Natural killer cell (primary cell): ENCODE results near the gene CHCHD4. TPM values are rescaled to one million over a fixed set of nuclear protein-coding genes. Genes with fewer than 3 reads are reported as not detected.
A peak's percentile ranks its signal among the peaks of the same experiment; 100 is the strongest.

ENCODE experiments used
- ATAC-seq, 3 donors: fragments of 150-1000 bp in 2 of 3; fragments of 200-7000 bp in 1 of 3; cut with Tn5 transposase; 1 replicate in 1 of 3; 2 replicates in 2 of 3; pipeline ENCODE4 v1.10.0; 2021; ENCODE audit warnings: mild to moderate bottlenecking in 2 of 3, moderate library complexity in 2 of 3
- DNase-seq, 2 donors: peaks; one replicate each; pipeline versions ENCODE4 v3.0.0 to v3.0.0-alpha.2; 2013 to 2021; ENCODE audit warnings: mixed read lengths in 1 of 2
- H3K27ac ChIP-seq: one replicate; pipeline ENCODE4 v1.5.1; 2013; ENCODE audit warnings: mild to moderate bottlenecking, low read length
- H3K27me3 ChIP-seq: one replicate; pipeline ENCODE4 v1.6.1; 2013; ENCODE audit warnings: low read length; ENCODE audit not compliant: control insufficient read depth, insufficient read depth
- H3K36me3 ChIP-seq: one replicate; pipeline ENCODE4 v1.6.1; 2013; ENCODE audit warnings: low read length; ENCODE audit not compliant: control insufficient read depth, insufficient read depth
- H3K4me1 ChIP-seq: one replicate; pipeline ENCODE4 v1.6.1; 2013; ENCODE audit warnings: low read length; ENCODE audit not compliant: control insufficient read depth, insufficient read depth
- H3K4me3 ChIP-seq: one replicate; pipeline ENCODE4 v1.5.1; 2013; ENCODE audit warnings: low read length
- H3K9me3 ChIP-seq: one replicate; pipeline ENCODE4 v1.6.1; 2013; ENCODE audit warnings: low read length; ENCODE audit not compliant: control insufficient read depth, insufficient read depth
- H3K27ac Mint-ChIP-seq, 2 donors: one replicate each; pipeline ENCODE4 v1.8.0; 2022; ENCODE audit warnings: mild to moderate bottlenecking in 2 of 2, mixed read lengths in 2 of 2, moderate library complexity in 1 of 2
- H3K27me3 Mint-ChIP-seq, 2 donors: one replicate each; pipeline ENCODE4 v1.8.0; 2022; ENCODE audit warnings: low read depth in 2 of 2, mixed read lengths in 2 of 2
- H3K36me3 Mint-ChIP-seq: one replicate; pipeline ENCODE4 v1.8.0; 2022; ENCODE audit warnings: mixed read lengths
- H3K4me1 Mint-ChIP-seq, 2 donors: one replicate each; pipeline ENCODE4 v1.8.0; 2022; ENCODE audit warnings: mixed read lengths in 2 of 2
- H3K4me3 Mint-ChIP-seq: one replicate; pipeline ENCODE4 v1.8.0; 2022; ENCODE audit warnings: mild to moderate bottlenecking, moderate library complexity, mixed read lengths
- H3K9me3 Mint-ChIP-seq, 2 donors: one replicate each; pipeline ENCODE4 v1.8.0; 2022; ENCODE audit warnings: mixed read lengths in 2 of 2
- CTCF ChIP-seq: fragments of 200-600 bp; IDR thresholded peaks from one replicate; pipeline ENCODE4 v1.8.0; 2022; ENCODE audit warnings: antibody characterized with exemption
- whole genome bisulfite sequencing: methylation state at CpG from one replicate; pipeline ENCODE4 v1.1.7; 2013; ENCODE audit warnings: missing lambda C conversion rate; ENCODE audit not compliant: insufficient coverage; 5-methylcytosine and 5-hydroxymethylcytosine counted together
- intact Hi-C: fragments of 100-400 bp; cut with micrococcal nuclease; formaldehyde crosslinking; loops from one replicate; pipeline ENCODE4 v1.14.2; 2022
- total RNA-seq, 4 donors: library from RNA; stranded (reverse); fragments of 120-200 nt in 1 of 4; gene quantifications; one replicate each; pipeline versions ENCODE4 v1.2.3 to v1.2.4, GENCODE V29; 2013 to 2022

Gene CHCHD4
- total RNA-seq, 3 donors from 2014 or later (not counting 1 experiment from before 2014, with no cell fraction given), result 2.1 to 4.3 (median 3.4) TPM

- WGBS, result 93% methylated on average over 2 of the region's 2 CpGs
- Mint-ChIP-seq H3K36me3 (peaks cover 6% of the 10 kb centered on the region), H3K27me3 (no peaks in the 10 kb centered on the region), H3K4me3 (no peak overlapping the region), H3K9me3 (no peaks in the 10 kb centered on the region), H3K4me1 (peaks cover 47 to 48% of the 10 kb centered on the region in 2 donors), H3K27ac (peak overlapping the region; percentile 95 to 100)
- H3K4me3 ChIP-seq, result no peak overlapping the region
- peaks cover 47% of the 10 kb centered on the region for H3K4me1 ChIP-seq
- H3K27ac ChIP-seq, result peak overlapping the region; percentile 97
- no peak for DNase-seq
- no peaks in the 10 kb centered on the region for H3K9me3 ChIP-seq
- no peak for ATAC-seq
- peaks cover 32% of the 10 kb centered on the region for H3K36me3 ChIP-seq
- intact Hi-C loops, result loop anchor here (5.0 to 10.0 kb wide), 2 partner anchors 1128 to 1654 kb away; partner anchors contain the start of gene ANKRD28
- TF ChIP-seq CTCF, result no peak
- H3K27me3 ChIP-seq, result no peaks in the 10 kb centered on the region
These were observed 16.0 kb upstream of the CHCHD4 start for GRCh38 chr3:14140668-14141067.

- peak overlapping the region; percentile 69 to 95 for H3K27ac Mint-ChIP-seq
These were observed 15.1 kb upstream of the CHCHD4 start for GRCh38 chr3:14139771-14140170.

GRCh38 chr3:14138878-14139655 is 14.4 kb upstream of the CHCHD4 start:
- H3K27ac Mint-ChIP-seq, result peak overlapping the region; percentile 69 to 95
- WGBS, result 97% methylated on average over 14 of the region's 14 CpGs
- Histone ChIP-seq H3K4me1 (peaks cover 31% of the 10 kb centered on the region), H3K9me3 (no peaks in the 10 kb centered on the region), H3K27me3 (no peaks in the 10 kb centered on the region), H3K36me3 (peaks cover 44% of the 10 kb centered on the region), H3K4me3 (no peak overlapping the region), H3K27ac (no peak overlapping the region)
- peaks cover 33 to 34% of the 10 kb centered on the region in 2 donors for H3K4me1 Mint-ChIP-seq
- peaks cover 8% of the 10 kb centered on the region for H3K36me3 Mint-ChIP-seq
- no peak for DNase-seq
- H3K4me3 Mint-ChIP-seq, result no peak overlapping the region
- no peak for TF ChIP-seq CTCF
- no peak for ATAC-seq
- no peaks in the 10 kb centered on the region for H3K27me3 Mint-ChIP-seq
- intact Hi-C loops, result no loop called here
- no peaks in the 10 kb centered on the region for H3K9me3 Mint-ChIP-seq

More at GRCh38 chr3:14139771-14140170, 15.1 kb upstream of the CHCHD4 start:
- 99% methylated on average over 5 of the region's 5 CpGs for WGBS
- no peak for ATAC-seq
- H3K4me3 Mint-ChIP-seq, result no peak overlapping the region
- intact Hi-C loops, result loop anchor here (5.0 to 10.0 kb wide), 2 partner anchors 1127 to 1655 kb away; partner anchors contain the start of gene ANKRD28
- DNase-seq, result no peak
- H3K4me3 ChIP-seq, result no peak overlapping the region
- no peaks in the 10 kb centered on the region for H3K9me3 ChIP-seq
- no peaks in the 10 kb centered on the region for H3K9me3 Mint-ChIP-seq
- TF ChIP-seq CTCF, result no peak
- peaks cover 37% of the 10 kb centered on the region for H3K36me3 ChIP-seq
- no peaks in the 10 kb centered on the region for H3K27me3 Mint-ChIP-seq
- H3K4me1 ChIP-seq, result peaks cover 38% of the 10 kb centered on the region
- peaks cover 40 to 41% of the 10 kb centered on the region in 2 donors for H3K4me1 Mint-ChIP-seq
- peaks cover 8% of the 10 kb centered on the region for H3K36me3 Mint-ChIP-seq
- H3K27ac ChIP-seq, result no peak overlapping the region
- H3K27me3 ChIP-seq, result no peaks in the 10 kb centered on the region
